Measurements from ENCODE around the gene GLYATL2.

GLYATL2 gene
- total RNA-seq: 0 to 0.55 (median 0) reads per million in 17 experiments

DNA sequence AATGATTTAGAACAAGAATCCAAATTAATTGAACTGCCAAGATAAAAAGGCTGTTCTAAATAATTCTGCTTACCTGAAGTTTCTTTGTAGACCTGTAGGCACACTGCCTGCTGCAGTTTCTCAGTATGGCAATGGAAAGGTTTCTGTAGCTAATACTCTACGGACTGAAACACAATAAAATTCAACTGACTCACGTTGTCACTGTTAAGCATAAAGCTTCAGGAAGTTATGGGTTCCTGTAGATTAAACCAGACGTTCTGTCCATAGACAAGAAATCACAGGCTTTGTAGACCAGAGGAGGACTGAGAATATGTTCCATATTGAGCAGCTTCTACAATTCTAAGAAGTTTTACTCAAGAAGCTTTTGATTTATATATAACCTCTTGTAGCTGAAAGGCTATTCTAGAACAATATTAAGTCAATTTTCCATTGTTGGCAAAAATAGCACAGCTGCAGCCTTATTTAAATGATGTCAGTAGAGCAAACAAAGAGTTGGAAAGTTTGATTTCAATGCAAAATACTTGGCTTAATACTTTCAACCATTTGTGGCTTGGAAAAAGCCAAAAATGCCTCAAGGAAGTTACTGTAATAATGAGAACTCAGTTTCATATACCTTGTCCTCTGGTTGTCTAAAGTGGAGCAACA lies at the start of gene GLYATL2:
Gene GLYATL2 (minus strand): TSS at position 344 of the 645 bp plus-strand sequence. CDS start 5,092 bp downstream, outside the sequence.
- peak in 1 of 4 experiments; percentile 16 for DNase-seq

- no peak for DNase-seq
Observed at GRCh38 chr11:58893899-58894298, 49.4 kb upstream of the GLYATL2 start.

DNA sequence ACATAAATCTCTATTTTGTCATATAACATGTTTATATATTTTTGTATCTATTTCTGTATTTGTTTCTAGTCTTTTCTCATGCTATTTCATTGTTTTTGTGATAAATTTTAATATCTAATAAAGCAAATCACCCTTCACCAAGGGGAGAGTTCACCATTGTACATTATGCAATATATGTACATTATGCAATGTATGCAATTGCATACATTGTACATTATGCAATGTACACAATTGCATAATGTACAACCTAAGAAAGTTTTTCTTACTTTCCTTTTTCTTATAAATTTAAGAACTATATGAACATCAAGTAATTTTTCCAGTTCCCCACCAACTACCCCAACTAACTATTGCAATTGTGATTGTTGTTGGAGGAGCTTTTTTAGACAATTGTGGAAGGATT lies 44.1 kb upstream of the GLYATL2 start:
- DNase-seq: peak in 2 of 4 experiments; percentile 10 to 46

DNA sequence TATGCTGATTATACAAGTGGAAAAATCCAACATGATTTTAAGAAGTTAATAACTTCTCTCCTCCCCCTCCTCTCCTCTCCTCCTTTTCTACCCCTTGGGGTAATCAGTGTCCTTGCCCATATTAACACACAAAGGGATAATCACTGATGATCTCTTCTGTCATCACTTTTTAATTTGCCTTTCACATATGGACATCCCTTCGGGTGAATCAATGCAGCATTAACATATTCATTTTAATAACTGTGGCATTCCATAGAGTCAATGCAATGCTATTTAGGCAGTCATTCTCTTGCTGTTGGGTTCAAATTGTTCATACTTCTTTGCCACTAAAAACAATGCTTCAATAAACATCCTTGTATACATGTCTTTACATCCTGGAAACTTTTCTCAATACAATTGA lies 42.9 kb upstream of the GLYATL2 start:
- no peak for DNase-seq

- no peak for DNase-seq
Observed at GRCh38 chr11:58880625-58881024, 36.1 kb upstream of the GLYATL2 start.

DNA sequence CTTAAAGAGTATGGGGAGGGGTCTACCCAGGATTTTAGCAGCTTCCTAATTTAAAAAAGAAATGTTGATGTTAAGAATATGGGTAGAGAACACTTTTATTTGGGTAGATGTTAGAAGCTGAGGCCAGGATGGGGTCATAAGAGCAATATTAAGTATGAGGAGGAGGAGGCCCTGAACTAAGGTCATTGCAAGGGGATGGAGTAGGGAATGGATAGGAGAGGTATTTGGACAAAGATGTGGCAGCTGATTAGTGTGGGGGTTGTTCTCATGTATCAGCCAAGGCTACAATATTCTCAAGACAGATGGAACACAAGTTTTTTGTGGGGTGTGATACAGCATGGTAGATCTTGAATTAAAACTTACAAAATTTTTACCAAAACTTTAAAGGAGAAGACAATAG lies 35.7 kb upstream of the GLYATL2 start:
- no peak for DNase-seq

- DNase-seq: no peak
Observed at GRCh38 chr11:58867556-58867955, 23.1 kb upstream of the GLYATL2 start.

GRCh38 chr11:58866788-58867187 lies 22.3 kb upstream of the GLYATL2 start:
- DNase-seq: no peak

- DNase-seq: no peak
Observed at GRCh38 chr11:58864335-58864734, 19.8 kb upstream of the GLYATL2 start.

DNA sequence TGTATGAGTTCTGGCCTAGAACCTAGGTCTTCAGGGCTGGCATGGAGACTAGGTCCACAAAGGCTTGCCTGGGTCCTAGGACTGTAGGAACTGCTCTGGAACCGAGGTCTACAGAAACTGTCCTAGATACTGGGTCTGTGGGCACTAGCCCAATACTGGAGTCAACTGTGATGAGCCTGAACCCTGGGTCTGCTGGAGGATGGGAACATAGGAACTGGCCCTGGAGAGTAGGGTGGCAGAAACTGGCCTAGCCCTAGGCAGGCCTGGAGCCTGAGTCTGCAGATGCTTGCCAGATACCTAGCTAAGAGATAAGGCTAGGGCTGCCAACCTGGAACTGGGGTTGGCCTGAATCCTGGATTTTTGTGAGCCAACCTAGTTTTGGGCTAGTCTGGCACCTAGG lies 19.2 kb upstream of the GLYATL2 start:
- DNase-seq: no peak

GRCh38 chr11:58861533-58861932 lies 17.0 kb upstream of the GLYATL2 start:
- DNase-seq: no peak

- no peak for DNase-seq
Observed at GRCh38 chr11:58856806-58857205, 12.3 kb upstream of the GLYATL2 start.

- DNase-seq: peak; percentile 2 to 46 (median 34)
Observed at GRCh38 chr11:58845386-58845785, 882 bp upstream of the GLYATL2 start.

GRCh38 chr11:58837707-58838388 lies 6.7 kb downstream of the GLYATL2 start:
- DNase-seq: no peak

GRCh38 chr11:58832056-58832645 lies 12.4 kb downstream of the GLYATL2 start:
- DNase-seq: peak in 1 of 4 experiments; percentile 7

DNA sequence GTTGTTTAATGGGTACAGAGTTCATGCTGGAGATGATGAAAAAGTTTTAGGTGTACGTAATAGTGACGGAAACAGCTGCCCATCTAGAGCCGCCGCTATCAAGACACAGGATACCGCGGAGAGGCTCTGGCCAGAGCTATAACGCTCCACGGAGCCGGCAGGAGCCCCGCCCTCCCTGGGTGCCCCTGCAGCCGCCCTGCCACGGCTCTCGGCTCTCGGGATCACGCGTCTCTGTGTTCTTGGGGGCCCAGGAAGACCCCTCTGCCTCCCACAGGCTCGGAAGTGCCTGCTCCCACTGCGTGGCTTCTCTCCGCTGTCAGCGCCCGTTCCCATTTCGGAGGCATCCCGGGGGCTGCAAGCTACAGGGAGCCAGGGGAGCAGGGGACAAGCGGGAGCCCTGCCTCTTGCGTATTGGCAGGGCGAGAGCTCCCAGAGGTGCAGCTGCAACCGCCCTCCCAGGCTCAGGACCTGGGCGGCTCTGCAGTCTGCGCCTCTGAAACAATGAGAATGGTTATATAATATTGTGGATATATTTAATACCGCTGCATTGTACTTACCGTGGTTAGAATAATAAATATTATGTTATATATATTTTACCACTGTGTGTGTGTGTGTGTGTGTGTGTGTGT lies 13.7 kb downstream of the GLYATL2 start:
- no peak for DNase-seq

DNA sequence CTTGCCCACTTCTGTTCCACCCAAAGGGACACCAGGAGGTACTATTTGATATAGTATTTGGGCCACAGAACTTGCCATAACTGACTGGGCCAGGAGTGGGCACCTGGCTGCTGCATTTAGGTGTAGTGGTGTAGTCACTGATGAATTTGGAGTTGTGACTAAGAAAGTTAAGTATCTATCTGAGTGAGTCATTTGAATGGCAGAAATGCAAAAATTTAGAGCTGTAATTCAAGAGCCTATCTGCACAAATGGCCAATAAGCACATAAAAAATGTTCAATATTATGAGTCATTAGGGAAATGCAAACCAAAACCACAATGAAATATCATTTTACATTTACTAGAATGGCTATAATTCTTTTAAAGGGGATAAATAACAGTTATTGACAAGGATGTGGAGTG lies 14.7 kb downstream of the GLYATL2 start:
- no peak for DNase-seq

DNA sequence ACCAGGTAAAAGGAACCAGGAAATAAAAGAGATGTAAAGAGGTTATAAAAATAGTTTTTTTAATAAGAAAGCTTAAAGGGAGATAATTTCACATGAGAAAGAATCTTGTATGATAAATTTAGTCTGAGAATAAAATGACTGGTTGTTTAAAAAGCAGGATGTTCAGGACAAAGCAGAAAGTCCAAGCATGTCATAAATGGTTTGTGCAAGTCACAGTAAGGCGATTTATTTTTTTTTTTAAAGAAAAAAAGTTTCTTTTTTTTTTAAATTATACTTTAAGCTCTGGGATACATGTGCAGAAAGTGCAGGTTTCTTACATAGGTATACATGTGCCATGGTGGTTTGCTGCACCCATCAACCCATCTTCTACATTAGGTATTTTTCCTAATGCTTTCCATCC lies 30.8 kb downstream of the GLYATL2 start:
- no peak for DNase-seq

DNA sequence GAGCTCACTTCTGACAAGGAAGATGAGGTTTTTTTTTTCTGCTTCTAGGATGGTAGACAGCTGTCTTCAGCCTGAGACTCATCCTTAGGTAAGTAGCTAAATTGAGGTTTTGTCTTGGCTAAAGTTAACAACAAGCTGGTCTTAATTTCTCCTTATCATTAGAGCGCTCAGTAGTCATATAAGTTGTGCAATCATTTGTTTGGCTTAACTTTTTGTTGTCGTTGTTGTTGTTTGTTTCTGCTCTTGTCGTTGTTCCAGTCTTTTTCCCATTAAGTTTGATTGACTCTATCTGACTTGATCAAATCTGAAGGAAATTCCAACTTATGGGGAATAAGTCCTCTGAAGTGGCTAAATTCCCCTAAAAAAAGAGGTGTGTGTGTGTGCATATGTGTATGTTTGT lies 33.0 kb downstream of the GLYATL2 start:
- DNase-seq: no peak

DNA sequence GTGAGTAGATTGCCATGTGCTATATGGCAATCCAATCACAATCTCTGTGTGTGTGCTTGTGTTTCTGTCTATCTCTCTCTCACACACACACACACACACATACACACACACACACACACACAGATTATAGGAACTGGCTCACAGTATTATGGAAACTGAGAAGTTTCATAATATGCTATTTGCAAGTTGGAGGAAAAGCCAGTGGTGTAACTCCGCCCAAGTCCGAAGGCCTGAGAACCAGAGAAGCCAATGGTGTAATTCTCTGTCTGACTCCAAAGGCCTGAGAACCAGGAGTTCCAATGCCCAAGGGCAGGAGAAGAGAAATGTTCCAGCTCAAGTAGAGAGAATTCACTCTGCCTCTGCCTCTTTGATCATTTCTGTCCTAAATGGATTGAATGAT lies 37.2 kb downstream of the GLYATL2 start:
- peak; percentile 8 to 49 (median 38) for DNase-seq

DNA sequence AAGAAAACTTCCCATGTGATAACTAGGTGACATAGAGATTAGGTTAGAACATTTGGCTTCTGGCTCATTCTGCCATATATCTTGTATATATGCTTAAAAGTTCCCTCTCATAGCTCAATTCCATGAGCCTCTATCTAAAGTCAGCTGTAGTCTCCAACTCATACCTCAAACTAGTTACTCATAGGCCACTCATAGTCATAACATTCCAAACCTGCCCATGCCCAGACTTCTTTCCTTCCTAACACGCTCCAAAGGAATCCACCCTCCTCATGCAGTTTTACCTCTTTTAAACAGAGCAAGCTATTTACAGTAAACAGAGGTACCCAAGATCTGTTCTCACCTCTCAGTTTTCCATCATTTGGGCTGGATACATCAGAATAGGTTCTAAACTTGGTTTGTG lies 39.4 kb downstream of the GLYATL2 start:
- no peak for DNase-seq

DNA sequence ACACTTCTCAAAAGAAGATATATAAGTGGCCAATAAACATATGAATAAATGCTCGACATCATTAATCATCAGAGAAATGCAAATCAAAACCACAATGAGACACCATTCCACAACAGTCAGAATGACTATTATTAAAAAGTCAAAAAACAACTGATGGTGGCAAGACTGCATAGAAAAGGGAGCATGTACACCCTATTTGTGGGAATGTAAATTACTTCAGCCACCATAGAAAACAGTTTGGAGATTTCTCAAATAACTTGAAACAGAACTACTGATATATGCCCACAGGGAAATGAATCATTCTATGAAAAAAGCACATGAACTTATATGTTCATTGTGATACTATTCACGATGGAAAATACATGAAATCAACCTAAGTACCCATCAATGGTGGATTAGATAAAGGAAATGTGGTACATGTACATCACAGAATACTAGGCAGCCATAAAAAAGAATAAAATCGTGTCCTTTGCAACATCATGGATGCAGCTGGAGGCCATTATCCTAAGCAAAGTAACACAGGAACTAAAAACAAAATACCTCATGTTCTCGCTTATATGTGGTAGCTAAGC lies 42.4 kb downstream of the GLYATL2 start:
- no peak for DNase-seq

- no peak for DNase-seq
Observed at GRCh38 chr11:58801302-58801701, 43.2 kb downstream of the GLYATL2 start.

Measured in suppressor macrophage (primary cell).